ENCODE data around the gene PRKG1. TPM values are rescaled to one million over a fixed set of nuclear protein-coding genes. Genes with fewer than 3 reads are reported as not detected.
"Not testable (repeated sequence)": the region's sequence is repeated elsewhere in the genome, so short reads cannot be mapped to it uniquely, and the experiment has no call there.

The PRKG1 gene
- total RNA-seq, 1 donor, result 19.5 TPM

GRCh38 chr10:51162002-51162401 is 87.7 kb downstream of the PRKG1 start:
- H3K4me3 ChIP-seq (ENCODE audit: insufficient read depth, low read length), result no peak overlapping the region
- H3K27me3 ChIP-seq (ENCODE audit: insufficient read depth, low read length), result no peaks in the 10 kb centered on the region
- H2AFZ ChIP-seq (ENCODE audit: low read length), result no peak overlapping the region
- no peaks in the 10 kb centered on the region for H3K79me2 ChIP-seq (ENCODE audit: insufficient read depth, low read length)
- no peak for DNase-seq (ENCODE audit: insufficient read length, low spot score, missing footprints)
- no peaks in the 10 kb centered on the region for H3K4me1 ChIP-seq (ENCODE audit: insufficient read depth, low read length)
- no peaks in the 10 kb centered on the region for H3K36me3 ChIP-seq (ENCODE audit: insufficient read depth, low read length)
- no peaks in the 10 kb centered on the region for H4K20me1 ChIP-seq (ENCODE audit: insufficient read depth, low read length)
- H3K27ac ChIP-seq (ENCODE audit: low read depth, low read length), result no peak overlapping the region
- H3K4me2 ChIP-seq (ENCODE audit: insufficient read depth, low read length), result no peak overlapping the region
- H3K9me3 ChIP-seq (ENCODE audit: low read depth, low read length), result no peaks in the 10 kb centered on the region
- TF ChIP-seq CTCF (IDR thresholded peaks at IDR 0.05; ENCODE audit: extremely low read depth, low read depth, low read length), result no peak

- not testable (repeated sequence) for H3K4me1 ChIP-seq (ENCODE audit: insufficient read depth, low read length); H3K9me3 ChIP-seq (ENCODE audit: low read depth, low read length); H3K4me3 ChIP-seq (ENCODE audit: insufficient read depth, low read length); H4K20me1 ChIP-seq (ENCODE audit: insufficient read depth, low read length); H2AFZ ChIP-seq (ENCODE audit: low read length); H3K27me3 ChIP-seq (ENCODE audit: insufficient read depth, low read length); H3K4me2 ChIP-seq (ENCODE audit: insufficient read depth, low read length); H3K79me2 ChIP-seq (ENCODE audit: insufficient read depth, low read length); H3K27ac ChIP-seq (ENCODE audit: low read depth, low read length); DNase-seq (ENCODE audit: insufficient read length, low spot score, missing footprints); H3K36me3 ChIP-seq (ENCODE audit: insufficient read depth, low read length)
Observed at GRCh38 chr10:51163380-51164049, 89.2 kb downstream of the PRKG1 start.

GRCh38 chr10:51168086-51168815 is 94.0 kb downstream of the PRKG1 start:
- H3K4me3 ChIP-seq (ENCODE audit: insufficient read depth, low read length), result no peak overlapping the region
- peaks cover 8% of the 10 kb centered on the region for H3K4me1 ChIP-seq (ENCODE audit: insufficient read depth, low read length)
- H2AFZ ChIP-seq (ENCODE audit: low read length), result no peak overlapping the region
- H3K4me2 ChIP-seq (ENCODE audit: insufficient read depth, low read length), result no peak overlapping the region
- no peaks in the 10 kb centered on the region for H4K20me1 ChIP-seq (ENCODE audit: insufficient read depth, low read length)
- no peak for DNase-seq (ENCODE audit: insufficient read length, low spot score, missing footprints)
- no peaks in the 10 kb centered on the region for H3K36me3 ChIP-seq (ENCODE audit: insufficient read depth, low read length)
- H3K9me3 ChIP-seq (ENCODE audit: low read depth, low read length), result no peaks in the 10 kb centered on the region
- no peaks in the 10 kb centered on the region for H3K27me3 ChIP-seq (ENCODE audit: insufficient read depth, low read length)
- no peaks in the 10 kb centered on the region for H3K79me2 ChIP-seq (ENCODE audit: insufficient read depth, low read length)
- no peak for TF ChIP-seq CTCF (IDR thresholded peaks at IDR 0.05; ENCODE audit: extremely low read depth, low read depth, low read length)
- H3K27ac ChIP-seq (ENCODE audit: low read depth, low read length), result no peak overlapping the region

GRCh38 chr10:51169111-51169510 is 94.8 kb downstream of the PRKG1 start:
- Histone ChIP-seq H3K4me1 (ENCODE audit: insufficient read depth, low read length) (peaks cover 8% of the 10 kb centered on the region), H3K36me3 (ENCODE audit: insufficient read depth, low read length) (no peaks in the 10 kb centered on the region), H4K20me1 (ENCODE audit: insufficient read depth, low read length) (no peaks in the 10 kb centered on the region), H3K79me2 (ENCODE audit: insufficient read depth, low read length) (no peaks in the 10 kb centered on the region), H2AFZ (ENCODE audit: low read length) (no peak overlapping the region), H3K9me3 (ENCODE audit: low read depth, low read length) (no peaks in the 10 kb centered on the region), H3K27me3 (ENCODE audit: insufficient read depth, low read length) (no peaks in the 10 kb centered on the region), H3K4me3 (ENCODE audit: insufficient read depth, low read length) (no peak overlapping the region), H3K27ac (ENCODE audit: low read depth, low read length) (no peak overlapping the region), H3K4me2 (ENCODE audit: insufficient read depth, low read length) (no peak overlapping the region)
- DNase-seq (ENCODE audit: insufficient read length, low spot score, missing footprints), result no peak
- TF ChIP-seq CTCF (IDR thresholded peaks at IDR 0.05; ENCODE audit: extremely low read depth, low read depth, low read length), result no peak
